Pancreas (tissue), 10 donors: ENCODE results near the gene CARS2. TPM values are rescaled to one million over a fixed set of nuclear protein-coding genes. Genes with fewer than 3 reads are reported as not detected.
"Not testable (repeated sequence)": the region's sequence is repeated elsewhere in the genome, so short reads cannot be mapped to it uniquely, and the experiment has no call there.

Source experiments
- ATAC-seq, 4 donors: fragments of 200-7000 bp; cut with Tn5 transposase; one replicate each; pipeline versions ENCODE4 v1.8.0 to v1.9.1; 2020; ENCODE audit warnings: mild to moderate bottlenecking in 4 of 4, moderate library complexity in 4 of 4
- DNase-seq, 6 donors: peaks; one replicate each; pipeline ENCODE4 v3.0.0-alpha.2; 2020
- FAIRE-seq: peaks from 2 replicates; lab custom pipeline; 2012; peaks lifted over from hg19 to GRCh38; lab: Jason Lieb, UNC
- H3K27ac ChIP-seq, 4 donors: fragments of 200-600 bp; sonication (generic); 1 replicate in 3 of 4; 2 replicates in 1 of 4; pipeline versions ENCODE4 v1.5.0 to v1.8.0; 2020
- H3K27me3 ChIP-seq, 4 donors: fragments of 200-600 bp; one replicate each; pipeline ENCODE4 v1.8.0; 2021
- H3K36me3 ChIP-seq, 3 donors: fragments of 200-600 bp; sonication (generic) in 1 of 3; one replicate each; pipeline versions ENCODE4 v1.5.0 to v1.8.0; 2020 to 2021
- H3K4me1 ChIP-seq, 3 donors: fragments of 200-600 bp; one replicate each; pipeline ENCODE4 v1.8.0; 2021
- H3K4me3 ChIP-seq, 4 donors: fragments of 200-600 bp; sonication (generic) in 2 of 4; one replicate each; pipeline versions ENCODE4 v1.5.0 to v1.8.0; 2020 to 2021
- H3K9me3 ChIP-seq, 4 donors: fragments of 200-600 bp; one replicate each; pipeline ENCODE4 v1.8.0; 2021
- WGBS, 2 donors: extraction: QIAGEN DNeasy Blood & Tissue Kit; methylation state at CpG; one replicate each; pipeline ENCODE4 v1.1.7; 2013; 5-methylcytosine and 5-hydroxymethylcytosine counted together
- intact Hi-C, 3 donors: fragments of 100-400 bp; cut with DNase I; formaldehyde crosslinking; loops; one replicate each; pipeline versions ENCODE4 v1.11.1 to v1.14.2; 2022
- polyA plus RNA-seq, 2 donors: library from polyadenylated mRNA; stranded (reverse); fragments of 200-250 nt; gene quantifications; one replicate each; pipeline ENCODE4 v1.2.3, GENCODE V29; 2013
- total RNA-seq, 6 donors: library from RNA; stranded (reverse); fragmentation: NEBNext Ultra II Directional in 4 of 6; extraction: Animal tissue kit (Norgen Biotek cat#: 25700) in 4 of 6; gene quantifications; one replicate each; pipeline versions ENCODE4 v1.2.1 to v1.2.4, GENCODE V29; 2021 to 2023
- TF ChIP-seq, protein P1 (sequence below), 4 donors: fragments of 200-600 bp; sonication (generic) in 3 of 4; IDR thresholded peaks; one replicate each; pipeline versions ENCODE4 v1.5.0 to v1.8.0; 2021; ENCODE audit warnings: antibody characterized with exemption in 4 of 4
- donor health status: healthy with polysubstance abuse.
- donor health status: DM: no; HTN: no; CAD: no; lungs with moderate emphysema.
- donor health status: DM: no; HTN: no; CAD: no.
- donor health status: control.
- donor health status: control.
- donor health status: Bipolar disorder and iron deficiency.
- donor health status: DM: yes; HTN: yes; CAD: no.
- donor health status: DM: no; HTN: no; CAD: no.
- donor health status: DM: no; HTN: no; CAD: no.
- donor health status: DM: yes; HTN: yes; CAD: no.

Gene CARS2
- total and polyA plus RNA-seq, 8 donors = 18.2 to 98.7 (median 23.7) TPM

DNA sequence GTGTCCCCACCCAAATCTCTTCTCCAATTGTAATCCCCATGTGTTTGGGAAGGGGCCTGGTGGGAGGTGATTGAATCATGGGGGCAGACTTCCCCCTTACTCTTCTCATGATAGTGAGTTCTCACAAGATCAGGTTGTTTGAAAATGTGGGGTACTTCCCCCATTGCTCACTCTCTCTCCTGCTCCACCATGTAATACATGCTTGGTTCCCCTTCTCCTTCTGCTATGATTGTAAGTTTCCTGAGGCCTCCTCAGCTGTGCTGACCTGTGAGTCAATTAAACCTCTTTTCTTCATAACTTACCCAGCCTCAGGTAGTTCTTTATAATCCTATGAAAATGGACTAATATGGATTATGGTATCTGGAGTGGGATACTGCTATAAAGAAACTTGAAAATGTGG, 31.6 kb upstream of the CARS2 start:
- H3K9me3 ChIP-seq = no peaks in the 10 kb centered on the region
- FAIRE-seq (no peak), ATAC-seq (no peak), DNase-seq (no peak)
- H3K4me3 ChIP-seq = no peak overlapping the region
- H3K36me3 ChIP-seq = no peaks in the 10 kb centered on the region
- intact Hi-C loops = no loop called here
- no peaks in the 10 kb centered on the region for H3K27me3 ChIP-seq
- TF ChIP-seq, protein P1, sequence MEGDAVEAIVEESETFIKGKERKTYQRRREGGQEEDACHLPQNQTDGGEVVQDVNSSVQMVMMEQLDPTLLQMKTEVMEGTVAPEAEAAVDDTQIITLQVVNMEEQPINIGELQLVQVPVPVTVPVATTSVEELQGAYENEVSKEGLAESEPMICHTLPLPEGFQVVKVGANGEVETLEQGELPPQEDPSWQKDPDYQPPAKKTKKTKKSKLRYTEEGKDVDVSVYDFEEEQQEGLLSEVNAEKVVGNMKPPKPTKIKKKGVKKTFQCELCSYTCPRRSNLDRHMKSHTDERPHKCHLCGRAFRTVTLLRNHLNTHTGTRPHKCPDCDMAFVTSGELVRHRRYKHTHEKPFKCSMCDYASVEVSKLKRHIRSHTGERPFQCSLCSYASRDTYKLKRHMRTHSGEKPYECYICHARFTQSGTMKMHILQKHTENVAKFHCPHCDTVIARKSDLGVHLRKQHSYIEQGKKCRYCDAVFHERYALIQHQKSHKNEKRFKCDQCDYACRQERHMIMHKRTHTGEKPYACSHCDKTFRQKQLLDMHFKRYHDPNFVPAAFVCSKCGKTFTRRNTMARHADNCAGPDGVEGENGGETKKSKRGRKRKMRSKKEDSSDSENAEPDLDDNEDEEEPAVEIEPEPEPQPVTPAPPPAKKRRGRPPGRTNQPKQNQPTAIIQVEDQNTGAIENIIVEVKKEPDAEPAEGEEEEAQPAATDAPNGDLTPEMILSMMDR (IDR thresholded peaks at IDR 0.05) = no peak
- no peak overlapping the region for H3K27ac ChIP-seq
- H3K4me1 ChIP-seq = no peaks in the 10 kb centered on the region

DNA sequence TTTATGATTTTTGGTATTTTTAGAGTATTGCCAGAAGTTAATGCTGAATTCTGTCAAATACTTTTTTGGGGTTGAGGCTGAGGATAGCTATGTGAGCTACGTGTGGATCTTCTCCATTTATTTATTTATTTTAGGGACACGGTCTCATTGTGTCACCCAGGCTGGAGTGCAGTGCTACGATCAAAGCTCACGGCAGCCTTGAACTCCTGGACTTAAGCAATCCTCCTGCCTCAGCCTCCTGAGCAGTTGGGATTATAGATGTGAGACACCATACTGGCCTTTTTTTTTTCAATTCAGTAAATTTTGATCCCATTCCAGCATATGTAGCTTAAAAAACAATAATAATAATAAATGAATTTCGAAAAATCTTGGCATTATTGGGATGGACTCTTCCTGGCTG, 28.6 kb upstream of the CARS2 start:
- TF ChIP-seq, protein P1 (IDR thresholded peaks at IDR 0.05) = no peak
- H3K4me1 ChIP-seq = no peaks in the 10 kb centered on the region
- DNase-seq = no peak
- intact Hi-C loops = no loop called here
- 83 to 92% methylated on average over 5 of the region's 5 CpGs for WGBS, 2 donors
- H3K4me3 ChIP-seq = no peak overlapping the region
- H3K27ac ChIP-seq = no peak overlapping the region
- H3K36me3 ChIP-seq = no peaks in the 10 kb centered on the region
- no peak for FAIRE-seq
- no peaks in the 10 kb centered on the region for H3K9me3 ChIP-seq
- no peaks in the 10 kb centered on the region for H3K27me3 ChIP-seq
- ATAC-seq = no peak

DNA sequence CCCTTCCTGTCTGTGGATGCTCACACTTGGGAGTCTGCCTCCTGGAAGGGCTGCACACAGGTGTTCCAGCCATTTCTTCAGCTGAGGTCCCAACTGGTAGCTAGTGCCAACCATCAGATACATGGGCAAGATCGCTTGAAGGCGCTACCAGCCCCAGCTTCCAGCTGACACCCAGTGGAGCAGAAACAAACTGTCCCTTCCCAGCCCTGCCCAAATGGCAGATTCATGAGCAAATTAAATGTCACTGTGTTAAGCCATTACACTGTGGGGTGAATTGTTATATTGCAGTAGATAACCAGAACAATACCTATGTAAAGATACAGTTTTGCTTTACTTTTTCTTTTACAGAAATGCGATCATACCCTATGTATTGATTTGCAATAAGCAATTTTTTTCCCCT, 25.2 kb upstream of the CARS2 start:
- WGBS, 2 donors = 95 to 100% methylated on average over 3 of the region's 3 CpGs
- intact Hi-C loops = no loop called here
- Histone ChIP-seq H3K4me1 (no peaks in the 10 kb centered on the region), H3K4me3 (no peak overlapping the region), H3K9me3 (no peaks in the 10 kb centered on the region), H3K27me3 (no peaks in the 10 kb centered on the region), H3K27ac (no peak overlapping the region), H3K36me3 (no peaks in the 10 kb centered on the region)
- DNase-seq = no peak
- FAIRE-seq = no peak
- TF ChIP-seq, protein P1 (IDR thresholded peaks at IDR 0.05) = no peak
- no peak for ATAC-seq

DNA sequence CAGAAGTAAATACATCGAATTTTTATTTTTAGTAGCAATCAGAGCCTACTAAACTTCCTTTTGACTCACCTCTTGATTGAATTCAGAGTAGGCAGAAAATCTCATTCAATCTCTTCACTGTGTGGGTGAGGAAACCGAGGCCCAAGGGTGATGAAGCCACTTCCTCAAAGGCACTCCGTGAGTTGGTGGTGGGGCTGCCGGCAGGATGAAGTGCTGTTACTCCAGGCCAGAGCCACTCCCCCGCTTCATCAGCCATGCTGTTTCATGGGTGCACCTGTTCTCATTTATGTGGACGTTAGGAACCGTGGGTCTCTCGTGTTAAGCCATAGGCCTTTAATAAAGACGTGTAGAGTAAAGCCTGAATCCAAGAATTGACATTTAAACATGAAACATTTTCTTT, 20.8 kb upstream of the CARS2 start:
- Histone ChIP-seq H3K36me3 (no peaks in the 10 kb centered on the region), H3K27ac (no peak overlapping the region), H3K4me3 (no peak overlapping the region), H3K9me3 (no peaks in the 10 kb centered on the region), H3K27me3 (no peaks in the 10 kb centered on the region), H3K4me1 (no peaks in the 10 kb centered on the region)
- TF ChIP-seq, protein P1 (IDR thresholded peaks at IDR 0.05) = no peak
- FAIRE-seq = no peak
- DNase-seq = no peak
- intact Hi-C loops = no loop called here
- ATAC-seq = no peak
- WGBS, 2 donors = 87 to 91% methylated on average over 9 of the region's 9 CpGs

DNA sequence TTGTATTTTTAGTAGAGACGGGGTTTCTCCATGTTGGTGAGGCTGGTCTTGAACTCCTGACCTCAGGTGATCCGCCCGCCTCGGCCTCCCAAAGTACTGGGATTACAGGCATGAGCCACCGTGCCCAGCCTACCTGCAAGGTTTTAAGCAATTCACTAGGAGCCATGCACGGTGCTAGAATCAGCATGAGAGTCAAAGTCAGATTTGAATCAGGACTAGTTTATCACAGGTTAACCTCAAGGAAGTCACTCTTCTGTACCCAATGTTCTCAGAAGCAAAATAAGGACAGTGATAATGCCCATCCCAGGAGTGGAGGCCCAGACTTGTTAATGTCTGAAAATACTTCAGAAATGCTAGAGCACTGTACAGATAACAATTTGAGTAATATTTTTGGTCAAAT, 20.2 kb upstream of the CARS2 start:
- DNase-seq, ATAC-seq, H3K27me3 ChIP-seq, H3K9me3 ChIP-seq, intact Hi-C loops, H3K4me3 ChIP-seq, H3K4me1 ChIP-seq, H3K27ac ChIP-seq, H3K36me3 ChIP-seq, FAIRE-seq: not testable (repeated sequence)
- 95 to 99% methylated on average over 6 of the region's 6 CpGs for WGBS, 2 donors

DNA sequence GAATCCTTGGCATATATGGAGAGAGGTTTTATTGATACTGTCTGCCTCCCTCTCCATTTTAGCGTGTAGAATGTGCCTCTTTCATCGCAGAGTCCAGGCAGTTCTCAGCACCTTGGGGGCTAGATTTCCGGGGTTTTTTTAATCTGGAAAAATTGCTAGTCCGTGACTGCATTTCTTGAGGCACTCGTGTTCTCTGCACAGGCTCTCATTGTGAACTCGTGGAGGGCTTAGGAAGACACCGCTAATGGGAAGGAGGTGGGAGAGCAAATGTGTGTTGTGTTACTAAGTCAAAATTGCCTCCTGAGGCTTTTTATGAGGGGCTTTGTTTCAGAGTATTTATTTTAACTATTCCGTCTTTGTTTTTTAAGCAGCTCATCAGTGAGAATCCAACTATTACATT, 17.7 kb upstream of the CARS2 start:
- Histone ChIP-seq H3K27me3 (no peaks in the 10 kb centered on the region), H3K9me3 (no peaks in the 10 kb centered on the region), H3K27ac (no peak overlapping the region), H3K4me1 (peaks cover 0 to under 1% (median 0%) of the 10 kb centered on the region in 3 donors), H3K36me3 (no peaks in the 10 kb centered on the region), H3K4me3 (no peak overlapping the region)
- WGBS, 2 donors = 66 to 73% methylated on average over 8 of the region's 8 CpGs
- TF ChIP-seq, protein P1 (IDR thresholded peaks at IDR 0.05) = no peak
- DNase-seq = no peak
- no peak for FAIRE-seq
- ATAC-seq = no peak
- intact Hi-C loops = no loop called here
